Adrenal gland (tissue), 12 donors: ENCODE data around the gene ALKBH8. TPM values are rescaled to one million over a fixed set of nuclear protein-coding genes. Genes with fewer than 3 reads are reported as not detected.
"Not testable (repeated sequence)": the region's sequence is repeated elsewhere in the genome, so short reads cannot be mapped to it uniquely, and the experiment has no call there.

Experiments
- DNase-seq, 7 donors: peaks; one replicate each; pipeline ENCODE4 v3.0.0-alpha.2; 2019 to 2020
- H3K27ac ChIP-seq, 5 donors: fragments of 200-600 bp; sonication (generic) in 4 of 5; 1 replicate in 3 of 5; 2 replicates in 2 of 5; pipeline versions ENCODE4 v1.5.1 to v1.8.0; 2016 to 2020; ENCODE audit warnings: mild to moderate bottlenecking in 1 of 5
- H3K27me3 ChIP-seq: fragments of 200-600 bp; 2 replicates; pipeline ENCODE4 v1.8.0; 2021
- H3K36me3 ChIP-seq, 2 donors: fragments of 200-600 bp; replicated peaks in 1 of 2; 1 replicate in 1 of 2; 2 replicates in 1 of 2; pipeline versions ENCODE4 v1.5.1 to v1.8.0; 2018 to 2022
- H3K4me1 ChIP-seq, 2 donors: fragments of 200-600 bp; replicated peaks in 1 of 2; 1 replicate in 1 of 2; 2 replicates in 1 of 2; pipeline versions ENCODE4 v1.5.1 to v1.8.0; 2018 to 2021
- H3K4me3 ChIP-seq, 4 donors: fragments of 200-600 bp; sonication (generic) in 3 of 4; one replicate each; pipeline ENCODE4 v1.5.1; 2016 to 2018
- H3K9me3 ChIP-seq, 3 donors: fragments of 200-600 bp; sonication (generic) in 1 of 3; replicated peaks in 1 of 3; 1 replicate in 2 of 3; 2 replicates in 1 of 3; pipeline versions ENCODE4 v1.5.1 to v1.8.0; 2016 to 2021
- CTCF ChIP-seq, 6 experiments: fragments of 450-650 bp in 4 of 6; fragments of 200-600 bp in 2 of 6; sonication (generic) in 1 of 6; IDR thresholded peaks; 1 replicate in 5 of 6; 2 replicates in 1 of 6; pipeline versions ENCODE4 v1.5.1 to v1.8.0; 2016 to 2021; ENCODE audit warnings: antibody characterized with exemption in 6 of 6, mild to moderate bottlenecking in 2 of 6, moderate library complexity in 1 of 6
- POLR2A ChIP-seq, 2 donors: fragments of 450-650 bp; IDR thresholded peaks; one replicate each; pipeline ENCODE4 v1.6.1; 2017; ENCODE audit warnings: antibody characterized with exemption in 2 of 2, mild to moderate bottlenecking in 2 of 2, moderate library complexity in 1 of 2
- WGBS, 4 donors: extraction: QIAGEN DNeasy Blood & Tissue Kit in 2 of 4; methylation state at CpG; one replicate each; pipeline versions ENCODE4 v1.1.5 to v1.1.7; 2013 to 2017; 5-methylcytosine and 5-hydroxymethylcytosine counted together
- intact Hi-C, 2 donors: fragments of 100-400 bp; cut with DNase I; formaldehyde crosslinking; loops; one replicate each; pipeline versions ENCODE4 v1.14.1 to v1.15.0; 2022 to 2023
- polyA plus RNA-seq, 3 donors: library from polyadenylated mRNA; stranded (reverse); fragments of 200-250 nt in 2 of 3; fragments of 350-450 nt in 1 of 3; fragmentation: Illumina TruSeq in 1 of 3; extraction: RNeasy Lipid Tissue Mini Kit (QIAGEN cat#74804) in 1 of 3; gene quantifications; one replicate each; pipeline ENCODE4 v1.2.3, GENCODE V29; 2013 to 2014
- total RNA-seq, 9 donors: library from RNA; depleted of rRNA in 4 of 9; stranded (reverse); fragments of >200 nt in 4 of 9; fragments of 120-200 nt in 1 of 9; fragmentation: NEBNext Ultra II Directional in 1 of 9; extraction: Animal tissue kit (Norgen Biotek cat#: 25700) in 1 of 9; gene quantifications; one replicate each; pipeline versions ENCODE4 v1.1.0 to v1.2.4, GENCODE V29; 2013 to 2023
- donor health status: healthy with polysubstance abuse.
- donor health status: Bipolar disorder and iron deficiency.
- donor health status: DM: yes; HTN: yes; CAD: no.
- donor health status: DM: no; HTN: no; CAD: no.
- donor health status: DM: no; HTN: no; CAD: no.
- donor health status: DM: yes; HTN: yes; CAD: no.

ALKBH8 gene
- total and polyA plus RNA-seq, 12 donors = 2.5 to 9.5 (median 5.5) TPM

GRCh38 chr11:107583629-107584195 is 18.2 kb upstream of the ALKBH8 start:
- intact Hi-C loops = no loop called here
- 59 to 77% (median 63%) methylated on average over 3 of the region's 3 CpGs for WGBS, 4 donors
- no peaks in the 10 kb centered on the region for H3K36me3 ChIP-seq
- peaks cover 11% of the 10 kb centered on the region for H3K27me3 ChIP-seq
- no peak overlapping the region for H3K27ac ChIP-seq
- H3K9me3 ChIP-seq = no peaks in the 10 kb centered on the region
- H3K4me1 ChIP-seq = no peaks in the 10 kb centered on the region
- TF ChIP-seq POLR2A (IDR thresholded peaks at IDR 0.05) (no peak), CTCF (IDR thresholded peaks at IDR 0.05) (no peak)
- no peak for DNase-seq
- no peak overlapping the region for H3K4me3 ChIP-seq

GRCh38 chr11:107581147-107581546 is 15.6 kb upstream of the ALKBH8 start:
- H3K4me3 ChIP-seq = no peak overlapping the region
- TF ChIP-seq CTCF (IDR thresholded peaks at IDR 0.05) (no peak), POLR2A (IDR thresholded peaks at IDR 0.05) (no peak)
- DNase-seq = no peak
- no peak overlapping the region for H3K27ac ChIP-seq
- no peaks in the 10 kb centered on the region for H3K9me3 ChIP-seq
- WGBS, 4 donors = 48 to 74% (median 65%) methylated on average over 3 of the region's 3 CpGs
- no peaks in the 10 kb centered on the region for H3K4me1 ChIP-seq
- H3K36me3 ChIP-seq = no peaks in the 10 kb centered on the region
- H3K27me3 ChIP-seq = peaks cover 3% of the 10 kb centered on the region
- intact Hi-C loops = no loop called here

GRCh38 chr11:107579169-107579568 is 13.6 kb upstream of the ALKBH8 start:
- DNase-seq, H3K9me3 ChIP-seq, H3K4me3 ChIP-seq, H3K27ac ChIP-seq, H3K36me3 ChIP-seq, H3K27me3 ChIP-seq, H3K4me1 ChIP-seq: not testable (repeated sequence)
- WGBS, 4 donors = 95 to 97% (median 96%) methylated on average over 2 of the region's 2 CpGs
- intact Hi-C loops = loop anchor here (5.0 kb wide), 1 partner anchor 108 kb away; no protein-coding TSS in a partner anchor

- intact Hi-C loops = loop anchor here (5.0 kb wide), 1 partner anchor 110 kb away; no protein-coding TSS in a partner anchor
- H3K9me3 ChIP-seq = no peaks in the 10 kb centered on the region
- H3K4me3 ChIP-seq = no peak overlapping the region
- H3K36me3 ChIP-seq = no peaks in the 10 kb centered on the region
- H3K27ac ChIP-seq = no peak overlapping the region
- H3K4me1 ChIP-seq = no peaks in the 10 kb centered on the region
- WGBS, 4 donors = 57 to 75% (median 66%) methylated on average over 6 of the region's 6 CpGs
- TF ChIP-seq POLR2A (IDR thresholded peaks at IDR 0.05) = no peak
- TF ChIP-seq CTCF (IDR thresholded peaks at IDR 0.05) = no peak
- DNase-seq = no peak
- H3K27me3 ChIP-seq = peaks cover 6% of the 10 kb centered on the region
Measured at GRCh38 chr11:107577346-107577711, 11.8 kb upstream of the ALKBH8 start.
